Loucy (cell line): ENCODE results near the gene NEU3.
A peak's percentile ranks its signal among the peaks of the same experiment; 100 is the strongest.
"Not testable (repeated sequence)": the region's sequence is repeated elsewhere in the genome, so short reads cannot be mapped to it uniquely, and the experiment has no call there.

Source experiments
- H2AFZ ChIP-seq: fragments of 200-600 bp; sonication (generic); 2 replicates; pipeline ENCODE4 v1.6.0; 2016; ENCODE audit warnings: antibody characterized with exemption, mild to moderate bottlenecking, low read length, moderate library complexity
- H3F3A ChIP-seq: fragments of 200-600 bp; 2 replicates; pipeline ENCODE4 v1.6.0; 2016; ENCODE audit warnings: antibody characterized with exemption, low read depth, mild to moderate bottlenecking
- H3K27me3 ChIP-seq: fragments of 200-600 bp; sonication (generic); 2 replicates; pipeline ENCODE4 v1.6.1; 2014; ENCODE audit warnings: low read length, mild to moderate bottlenecking; ENCODE audit not compliant: insufficient read depth, poor library complexity, severe bottlenecking
- H3K36me3 ChIP-seq: fragments of 200-600 bp; sonication (generic); 2 replicates; pipeline ENCODE4 v1.6.1; 2016; ENCODE audit warnings: low read length; ENCODE audit not compliant: insufficient read depth
- H3K4me1 ChIP-seq: fragments of 200-600 bp; sonication (generic); 2 replicates; pipeline ENCODE4 v1.5.1; 2014; ENCODE audit warnings: low read length, mild to moderate bottlenecking; ENCODE audit not compliant: insufficient read depth, poor library complexity, severe bottlenecking
- H3K4me2 ChIP-seq: fragments of 200-600 bp; sonication (generic); 2 replicates; pipeline ENCODE4 v1.6.0; 2014; ENCODE audit warnings: antibody characterized with exemption, low read length, low read depth, mild to moderate bottlenecking; ENCODE audit not compliant: poor library complexity, severe bottlenecking
- H3K4me3 ChIP-seq: fragments of 200-600 bp; sonication (generic); 2 replicates; pipeline ENCODE4 v1.5.1; 2014; ENCODE audit warnings: low read length, mild to moderate bottlenecking, mixed read lengths; ENCODE audit not compliant: poor library complexity, severe bottlenecking
- H3K79me2 ChIP-seq: fragments of 200-600 bp; sonication (generic); 2 replicates; pipeline ENCODE4 v1.6.1; 2014; ENCODE audit warnings: low read length; ENCODE audit not compliant: insufficient read depth
- H3K9ac ChIP-seq: fragments of 200-600 bp; sonication (generic); 2 replicates; pipeline ENCODE4 v1.6.0; 2014; ENCODE audit warnings: mild to moderate bottlenecking, low read depth, low read length, moderate library complexity; ENCODE audit not compliant: poor library complexity, severe bottlenecking
- H3K9me2 ChIP-seq: fragments of 200-600 bp; sonication (generic); replicated peaks from 2 replicates; pipeline ENCODE4 v1.6.1; 2016; ENCODE audit warnings: low read depth, low read length, mixed read lengths
- H3K9me3 ChIP-seq: fragments of 200-600 bp; sonication (generic); 2 replicates; pipeline ENCODE4 v1.6.1; 2014; ENCODE audit warnings: mild to moderate bottlenecking, antibody characterized with exemption, low read length, low read depth; ENCODE audit not compliant: insufficient read depth
- H4K20me1 ChIP-seq: fragments of 200-600 bp; sonication (generic); 2 replicates; pipeline ENCODE4 v1.6.0; 2014; ENCODE audit warnings: antibody characterized with exemption, low read length, mild to moderate bottlenecking; ENCODE audit not compliant: insufficient read depth, poor library complexity, severe bottlenecking
- CTCF ChIP-seq: fragments of 200-600 bp; sonication (generic); conservative IDR thresholded peaks from 2 replicates; pipeline ENCODE4 v1.5.1; 2014; ENCODE audit warnings: mild to moderate bottlenecking, antibody characterized with exemption, low read length
- EZH2phosphoT487 ChIP-seq: fragments of 200-600 bp; IDR thresholded peaks from 2 replicates; pipeline ENCODE4 v1.6.1; 2018; ENCODE audit warnings: antibody characterized with exemption, mild to moderate bottlenecking, moderate library complexity, borderline replicate concordance

NEU3 gene

GRCh38 chr11:74989260-74989638 is 516 bp downstream of the NEU3 start:
- no peaks in the 10 kb centered on the region for H3K9me2 ChIP-seq
- TF ChIP-seq EZH2phosphoT487 (no peak), CTCF (no peak)
- H3K27me3 ChIP-seq: no peaks in the 10 kb centered on the region
- H2AFZ ChIP-seq: peak overlapping the region; percentile 89
- H3K4me2 ChIP-seq: peak overlapping the region; percentile 88
- H3K36me3 ChIP-seq: peaks cover 3% of the 10 kb centered on the region; the same call in 1 of the 2 replicates
- peak overlapping the region; percentile 96 for H3K9ac ChIP-seq
- H3F3A ChIP-seq: 0 out of 2 replicates have a peak, but pooled peaks cover 5% of the 10 kb centered on the region
- peaks cover 44% of the 10 kb centered on the region for H3K4me1 ChIP-seq
- H3K79me2 ChIP-seq: peaks cover 53% of the 10 kb centered on the region
- peak overlapping the region; percentile 85 for H3K4me3 ChIP-seq
- H4K20me1 ChIP-seq: peaks cover 34% of the 10 kb centered on the region
- no peaks in the 10 kb centered on the region for H3K9me3 ChIP-seq

GRCh38 chr11:74990150-74990549 is 1.4 kb downstream of the NEU3 start:
- peaks cover 35% of the 10 kb centered on the region for H4K20me1 ChIP-seq
- peaks cover 44% of the 10 kb centered on the region for H3K4me1 ChIP-seq
- peak overlapping the region; percentile 96 for H3K9ac ChIP-seq
- H3K9me2 ChIP-seq, H2AFZ ChIP-seq, H3K9me3 ChIP-seq, H3F3A ChIP-seq, H3K27me3 ChIP-seq: not testable (repeated sequence)
- H3K4me3 ChIP-seq: peak overlapping the region; percentile 85
- H3K4me2 ChIP-seq: peak overlapping the region; percentile 88
- peaks cover 62% of the 10 kb centered on the region for H3K79me2 ChIP-seq
- H3K36me3 ChIP-seq: peaks cover 12% of the 10 kb centered on the region; the same call in 1 of the 2 replicates

GRCh38 chr11:74990941-74991340 is 2.2 kb downstream of the NEU3 start:
- peak overlapping the region; percentile 88 for H3K4me2 ChIP-seq
- no peaks in the 10 kb centered on the region for H3K9me2 ChIP-seq
- H3K9me3 ChIP-seq: no peaks in the 10 kb centered on the region
- 0 out of 2 replicates have a peak, but pooled peaks cover 5% of the 10 kb centered on the region for H3F3A ChIP-seq
- TF ChIP-seq CTCF: no peak
- TF ChIP-seq EZH2phosphoT487: no peak
- peaks cover 44% of the 10 kb centered on the region for H3K4me1 ChIP-seq
- peaks cover 35% of the 10 kb centered on the region for H4K20me1 ChIP-seq
- H2AFZ ChIP-seq: no peak overlapping the region
- H3K79me2 ChIP-seq: peaks cover 63% of the 10 kb centered on the region
- H3K9ac ChIP-seq: peak overlapping the region; percentile 96
- peak overlapping the region; percentile 85 for H3K4me3 ChIP-seq
- peaks cover 16% of the 10 kb centered on the region; the same call in 1 of the 2 replicates for H3K36me3 ChIP-seq
- H3K27me3 ChIP-seq: no peaks in the 10 kb centered on the region

- TF ChIP-seq EZH2phosphoT487 (no peak), CTCF (no peak)
These were observed 4.1 kb downstream of the NEU3 start for GRCh38 chr11:74992852-74993251.

More at GRCh38 chr11:74992852-74993251, 4.1 kb downstream of the NEU3 start:
- no peak overlapping the region for H2AFZ ChIP-seq
- no peaks in the 10 kb centered on the region for H3K9me3 ChIP-seq
- H3K4me2 ChIP-seq: peak overlapping the region; percentile 88
- H3K9ac ChIP-seq: peak overlapping the region; percentile 96
- peaks cover 63% of the 10 kb centered on the region for H3K79me2 ChIP-seq
- peaks cover 43% of the 10 kb centered on the region for H3K4me1 ChIP-seq
- peaks cover 35% of the 10 kb centered on the region for H4K20me1 ChIP-seq
- H3K9me2 ChIP-seq: no peaks in the 10 kb centered on the region
- H3F3A ChIP-seq: 0 out of 2 replicates have a peak, but pooled peaks cover 5% of the 10 kb centered on the region
- H3K4me3 ChIP-seq: peak overlapping the region; percentile 46
- no peaks in the 10 kb centered on the region for H3K27me3 ChIP-seq
- H3K36me3 ChIP-seq: peaks cover 24% of the 10 kb centered on the region; the same call in 1 of the 2 replicates
